T47D (cell line): Measurements from ENCODE around the gene DHRSX.
"Not testable (repeated sequence)": the region's sequence is repeated elsewhere in the genome, so short reads cannot be mapped to it uniquely, and the experiment has no call there.

ENCODE experiments used
- DNase-seq, 2 experiments: peaks; one replicate each; pipeline versions ENCODE4 v3.0.0 to v3.0.0-alpha.2; 2011 to 2012; ENCODE audit warnings: low read depth in 1 of 2, low spot score in 1 of 2
- JUND ChIP-seq: IDR thresholded peaks from 2 replicates; pipeline ENCODE4 v1.6.1; 2012; ENCODE audit warnings: low read depth
- in situ Hi-C: cut with HindIII; loops from 2 replicates; pipeline ENCODE4 v1.10.0; 2016; ENCODE audit warnings: low sequenced_read_pairs, low pct_unique_long_range_greater_than_20kb

The DHRSX gene

DNA sequence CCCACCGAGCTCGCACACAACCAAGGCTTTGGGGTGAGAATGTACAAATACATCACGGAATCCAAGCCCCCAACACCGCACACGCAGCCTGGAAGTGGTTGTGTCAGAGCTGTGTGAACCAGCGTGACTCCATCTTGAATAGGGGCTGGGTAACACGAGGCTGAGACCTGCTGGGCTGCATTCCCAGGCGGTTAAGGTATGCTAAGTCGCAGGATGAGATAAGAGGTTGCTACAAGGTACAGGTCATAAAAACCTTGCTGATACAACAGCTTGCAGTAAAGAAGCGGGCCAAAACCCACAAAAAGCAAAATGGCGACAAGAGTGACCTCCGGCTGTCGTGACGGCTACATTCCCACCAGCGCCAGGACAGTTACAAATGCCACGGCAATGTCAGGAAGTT lies 258.4 kb downstream of the DHRSX start:
- no peak for DNase-seq
- no peak for TF ChIP-seq JUND
- in situ Hi-C loops, result no loop called here

DNA sequence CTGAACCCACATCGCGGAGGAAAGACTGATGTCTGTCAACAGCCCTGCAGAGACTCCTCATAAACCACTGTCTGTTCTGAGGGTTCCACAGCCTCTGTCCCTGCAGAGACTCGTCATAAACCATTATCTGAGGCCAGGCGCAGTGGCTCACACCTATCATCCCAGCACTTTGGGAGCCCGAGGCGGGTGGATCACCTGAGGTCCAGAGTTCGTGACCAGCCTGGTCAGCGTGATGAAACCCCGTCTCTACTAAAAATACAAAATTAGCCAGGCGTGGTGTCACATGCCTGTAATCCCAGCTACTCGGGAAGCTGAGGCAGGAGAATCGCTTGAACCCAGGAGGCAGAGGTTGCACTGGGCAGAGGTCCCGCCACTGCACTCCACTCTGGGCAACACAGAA lies 259.3 kb downstream of the DHRSX start:
- DNase-seq, in situ Hi-C loops: not testable (repeated sequence)

DNA sequence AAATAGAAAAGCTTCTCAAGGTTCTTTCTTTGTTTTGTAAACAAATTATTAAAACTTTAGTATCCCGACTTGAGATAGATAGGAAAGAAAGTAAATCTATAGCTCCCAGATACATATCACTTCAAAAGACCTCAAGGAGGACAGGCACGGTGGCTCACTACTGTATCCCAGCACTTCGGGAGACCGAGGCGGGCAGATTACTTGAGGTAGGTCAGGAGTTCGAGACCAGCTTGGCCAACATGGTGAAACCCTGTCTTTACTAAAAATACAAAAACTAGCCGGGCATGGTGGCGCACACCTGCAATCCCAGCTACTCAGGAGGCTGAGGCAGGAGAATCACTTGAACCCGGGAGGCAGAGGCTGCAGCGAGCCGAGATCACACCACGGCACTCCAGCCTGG lies 260.0 kb downstream of the DHRSX start:
- in situ Hi-C loops, DNase-seq: not testable (repeated sequence)

DNA sequence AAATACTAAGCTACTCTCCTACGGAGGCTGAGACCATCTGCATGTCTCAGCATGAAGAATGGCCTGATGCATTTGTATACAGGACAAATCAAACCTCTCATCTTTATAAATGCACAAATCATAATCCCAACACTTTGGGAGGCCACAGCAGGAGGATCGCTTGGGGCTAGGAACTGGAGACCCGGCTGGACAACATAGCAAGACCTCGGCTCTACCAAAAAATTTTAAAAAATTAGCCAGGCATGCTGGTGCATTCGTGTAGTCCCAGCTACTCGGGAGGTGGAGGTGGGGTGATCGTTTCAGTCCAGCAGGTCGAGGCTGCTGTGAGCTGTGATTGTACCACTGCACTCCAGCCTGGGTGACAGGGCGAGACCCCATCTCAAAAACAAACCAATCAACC lies 262.8 kb downstream of the DHRSX start:
- in situ Hi-C loops, result no loop called here
- no peak for TF ChIP-seq JUND
- DNase-seq, result no peak

DNA sequence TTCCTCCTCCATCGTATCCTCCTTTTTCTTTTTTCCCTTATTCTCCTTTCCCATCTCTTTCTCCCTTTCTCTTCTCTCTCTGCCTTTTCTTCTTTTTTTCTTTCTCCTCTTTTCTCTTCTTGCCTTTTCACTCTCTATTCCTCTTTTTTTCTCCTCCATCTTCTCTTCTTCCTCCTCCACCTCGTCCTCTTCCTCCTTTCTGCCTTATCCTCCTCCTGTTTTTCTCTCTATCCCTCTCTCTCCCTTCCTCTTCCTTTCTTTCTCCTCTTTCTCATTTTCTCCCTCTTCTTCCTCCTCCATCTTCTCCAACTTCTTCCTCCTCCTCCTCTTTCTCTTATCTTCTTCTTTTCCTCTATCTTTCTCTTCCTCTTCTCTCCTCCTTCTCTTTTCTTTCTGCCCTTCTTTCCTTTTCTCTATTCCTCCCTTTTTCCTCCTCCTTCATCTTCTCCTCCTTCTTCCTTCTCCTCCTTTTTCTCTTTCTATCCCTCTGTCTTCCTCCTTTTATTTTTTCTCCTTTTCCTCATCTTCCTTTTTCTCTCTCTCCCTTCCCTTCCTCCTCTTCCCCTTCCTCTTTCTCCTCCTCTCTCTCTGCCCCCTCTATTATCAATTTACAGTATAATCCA lies 269.1 kb downstream of the DHRSX start:
- TF ChIP-seq JUND, result no peak
- in situ Hi-C loops, result no loop called here
- DNase-seq, result no peak

DNA sequence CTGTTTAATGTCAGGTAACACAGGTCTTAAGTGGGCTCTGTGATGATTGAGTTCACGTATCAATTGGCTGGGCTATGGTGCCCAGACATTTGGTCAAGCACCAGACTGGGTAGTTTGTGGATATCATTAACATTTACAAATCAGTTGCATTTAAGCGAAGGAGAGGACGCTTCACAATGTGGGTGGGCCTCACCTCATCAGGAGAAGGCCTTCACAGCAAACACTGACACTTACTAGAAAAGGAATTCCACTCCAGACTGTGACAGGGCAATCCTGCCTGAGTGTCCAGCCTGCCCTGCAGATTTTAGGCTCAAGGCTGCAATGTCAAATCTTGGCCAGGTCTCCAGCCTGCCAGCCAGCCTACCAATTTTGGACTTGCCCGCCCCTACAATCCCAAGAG lies 270.3 kb downstream of the DHRSX start:
- in situ Hi-C loops, result no loop called here
- no peak for DNase-seq
- TF ChIP-seq JUND, result no peak

DNA sequence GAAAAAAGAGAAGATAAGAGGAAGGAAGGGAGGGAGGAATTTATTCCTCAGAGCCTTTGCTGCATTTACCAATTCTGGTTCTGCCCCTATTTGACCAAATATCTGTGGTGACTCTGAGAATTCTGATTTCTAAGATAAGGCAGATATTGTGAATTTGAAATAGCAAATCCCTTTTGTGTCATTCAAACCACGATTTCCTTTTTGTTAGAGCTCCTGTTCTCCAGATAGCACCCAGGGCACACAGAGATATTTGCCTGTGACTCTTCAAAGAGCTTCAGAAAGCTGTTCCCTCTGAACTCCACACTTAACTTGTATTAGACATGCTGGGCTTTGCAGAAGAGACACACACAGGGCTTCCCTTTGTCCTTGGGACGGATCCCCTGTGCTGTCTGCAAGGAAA lies 272.2 kb downstream of the DHRSX start:
- DNase-seq, result no peak
- in situ Hi-C loops, result no loop called here
- no peak for TF ChIP-seq JUND

DNA sequence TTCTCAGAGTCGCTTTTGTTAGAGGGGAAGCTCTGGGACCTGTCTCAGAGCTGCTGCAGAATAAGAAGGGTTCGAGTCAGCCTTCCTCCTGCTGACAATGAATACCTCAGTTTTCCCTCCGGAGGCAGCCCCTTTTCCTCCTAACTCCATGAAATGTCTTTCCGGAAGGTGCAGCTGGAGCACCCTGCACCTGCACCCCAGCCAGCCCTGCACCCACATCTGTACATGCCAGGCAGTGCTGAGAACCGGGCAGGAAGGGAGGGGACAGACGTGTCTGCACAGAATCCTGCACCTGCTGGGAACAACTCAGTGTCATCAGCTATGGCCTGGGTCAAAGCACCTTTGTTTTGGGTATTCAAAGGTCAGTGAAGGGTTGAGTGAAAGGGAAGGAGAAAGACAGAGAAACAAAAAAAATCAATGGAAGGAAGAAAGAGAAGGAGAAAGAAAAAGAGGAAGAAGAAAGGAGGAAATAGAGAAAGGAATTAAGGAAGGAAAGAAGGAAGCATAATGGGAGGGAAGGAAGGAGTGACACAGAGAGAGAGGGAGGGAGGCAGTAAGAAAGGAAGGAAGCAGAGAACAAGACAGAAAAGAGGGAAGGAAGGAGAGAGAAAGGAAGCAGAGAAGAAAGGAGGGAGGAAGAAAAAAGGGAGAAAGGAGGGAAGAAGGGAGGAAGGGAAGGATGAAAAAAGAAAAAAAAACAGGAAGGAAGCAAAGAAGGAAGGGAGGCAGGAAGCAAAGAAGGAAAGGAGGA lies 273.7 kb downstream of the DHRSX start:
- DNase-seq, result no peak
- no peak for TF ChIP-seq JUND
- in situ Hi-C loops, result no loop called here

DNA sequence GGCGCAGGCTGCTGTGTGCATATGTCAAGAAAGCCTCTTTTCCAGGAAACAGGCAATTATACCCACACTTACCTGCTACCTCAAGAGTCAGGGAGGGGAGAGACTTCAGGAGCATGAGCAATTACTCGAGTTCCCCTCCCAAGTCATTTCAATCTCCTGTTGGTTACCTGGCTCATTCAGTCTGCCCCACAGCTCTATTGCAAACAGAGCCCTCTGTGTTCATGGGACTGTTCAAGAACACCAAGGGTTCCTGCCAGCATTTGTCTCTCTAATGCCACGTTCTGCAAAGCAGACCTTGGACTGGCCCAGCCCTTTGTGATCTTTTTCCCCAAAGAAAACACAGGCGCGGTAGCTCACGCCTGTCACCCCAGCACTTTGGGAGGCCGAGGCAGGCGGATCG lies 274.6 kb downstream of the DHRSX start:
- no peak for TF ChIP-seq JUND
- in situ Hi-C loops, result no loop called here
- DNase-seq, result no peak

DNA sequence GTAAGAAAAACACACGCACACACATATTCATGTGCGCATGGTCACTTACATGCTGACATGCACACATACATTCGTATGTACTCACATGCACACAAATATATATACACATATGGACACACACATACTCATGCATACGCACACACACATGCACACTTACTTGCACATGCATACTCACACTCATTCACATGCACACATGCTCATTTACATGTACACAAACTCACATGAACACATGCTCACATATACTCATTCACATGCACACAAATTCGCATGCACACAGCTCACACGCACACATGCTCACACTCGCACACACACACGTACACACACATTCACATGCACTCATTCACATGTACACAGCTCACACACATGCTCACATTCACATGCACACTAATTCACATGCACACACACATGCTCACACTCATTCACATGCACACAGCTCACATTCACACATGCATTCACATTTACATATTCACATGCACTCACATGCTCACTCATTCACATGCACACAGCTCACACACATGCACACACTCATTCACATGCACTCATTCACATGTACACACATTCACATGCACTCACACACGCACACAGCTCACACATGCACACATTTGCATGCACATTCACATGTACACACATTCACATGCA lies 276.1 kb downstream of the DHRSX start:
- no peak for TF ChIP-seq JUND
- in situ Hi-C loops, result no loop called here
- DNase-seq, result no peak

DNA sequence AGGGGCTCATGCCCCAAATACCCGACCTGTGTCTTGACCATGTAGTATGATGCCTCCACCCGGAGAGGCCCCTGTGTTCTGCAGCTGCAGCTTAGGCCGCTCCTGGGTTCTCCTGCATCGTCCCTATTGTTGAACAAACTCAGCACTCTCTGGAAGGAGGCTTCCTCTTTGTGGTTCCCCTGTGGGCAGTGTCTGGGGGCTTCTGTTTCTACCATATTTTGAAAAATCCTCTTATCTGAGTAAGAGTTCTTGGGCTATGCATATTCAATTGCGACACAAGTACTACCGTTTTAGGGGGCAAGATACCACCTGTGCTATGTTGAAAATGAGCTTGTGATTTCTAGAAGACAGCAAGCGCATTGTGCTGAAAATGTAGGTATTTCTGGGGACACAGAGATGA lies 276.6 kb downstream of the DHRSX start:
- no peak for DNase-seq
- no peak for TF ChIP-seq JUND
- in situ Hi-C loops, result no loop called here

DNA sequence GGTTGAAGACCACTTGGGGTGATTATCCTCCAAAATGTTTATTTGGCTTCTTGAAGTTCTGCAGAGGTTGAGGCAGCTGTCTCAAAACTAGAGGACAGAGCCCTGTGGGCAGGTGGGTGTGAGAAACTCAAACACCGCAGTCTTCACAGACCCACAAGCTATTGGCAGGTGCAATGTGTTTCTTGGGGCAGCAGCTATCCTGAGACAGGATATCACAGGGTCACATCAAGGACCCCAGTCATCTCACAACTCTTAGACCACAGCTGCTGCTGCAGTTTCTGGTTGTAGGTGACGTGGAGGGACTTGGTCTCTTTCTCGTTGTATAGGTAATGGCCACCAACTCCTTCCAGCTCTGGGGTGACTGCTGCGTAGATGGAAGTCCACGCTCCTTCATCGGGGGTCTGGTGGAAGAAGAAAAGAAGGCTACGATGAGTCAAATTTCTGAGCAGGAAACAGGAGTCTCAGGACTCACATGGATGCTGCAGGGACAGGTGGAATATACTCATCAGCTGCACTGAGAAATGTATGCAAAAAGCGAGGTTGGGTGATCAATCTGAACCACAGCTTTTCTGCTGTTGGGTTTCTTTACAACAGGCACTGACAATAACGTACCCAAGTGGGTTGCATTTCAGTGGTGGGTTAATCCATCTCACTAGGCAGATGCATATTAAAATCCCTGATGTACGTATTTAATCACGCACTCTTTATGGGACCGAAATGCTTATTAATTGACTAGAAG lies 279.8 kb downstream of the DHRSX start:
- TF ChIP-seq JUND, result no peak
- no peak for DNase-seq
- in situ Hi-C loops, result no loop called here

DNA sequence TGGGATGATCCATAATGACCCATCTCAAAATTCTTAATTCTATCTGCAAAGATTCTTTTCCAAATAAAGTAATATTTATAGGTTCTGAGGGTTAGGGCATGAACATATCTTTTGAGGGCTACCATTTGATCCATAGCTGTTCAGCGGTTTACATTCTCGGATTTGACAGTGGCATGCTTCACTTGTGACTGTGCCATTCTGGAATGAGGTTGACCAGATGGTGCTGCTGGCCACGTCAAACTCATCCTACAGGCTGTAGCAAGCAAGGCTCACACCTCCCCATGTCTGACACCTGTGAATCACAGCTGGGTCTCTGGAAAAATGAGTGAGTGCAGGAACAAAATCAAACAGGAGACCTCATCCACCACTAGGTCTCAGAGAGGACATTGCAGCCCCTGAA lies 280.5 kb downstream of the DHRSX start:
- in situ Hi-C loops, result no loop called here
- no peak for DNase-seq
- TF ChIP-seq JUND, result no peak

DNA sequence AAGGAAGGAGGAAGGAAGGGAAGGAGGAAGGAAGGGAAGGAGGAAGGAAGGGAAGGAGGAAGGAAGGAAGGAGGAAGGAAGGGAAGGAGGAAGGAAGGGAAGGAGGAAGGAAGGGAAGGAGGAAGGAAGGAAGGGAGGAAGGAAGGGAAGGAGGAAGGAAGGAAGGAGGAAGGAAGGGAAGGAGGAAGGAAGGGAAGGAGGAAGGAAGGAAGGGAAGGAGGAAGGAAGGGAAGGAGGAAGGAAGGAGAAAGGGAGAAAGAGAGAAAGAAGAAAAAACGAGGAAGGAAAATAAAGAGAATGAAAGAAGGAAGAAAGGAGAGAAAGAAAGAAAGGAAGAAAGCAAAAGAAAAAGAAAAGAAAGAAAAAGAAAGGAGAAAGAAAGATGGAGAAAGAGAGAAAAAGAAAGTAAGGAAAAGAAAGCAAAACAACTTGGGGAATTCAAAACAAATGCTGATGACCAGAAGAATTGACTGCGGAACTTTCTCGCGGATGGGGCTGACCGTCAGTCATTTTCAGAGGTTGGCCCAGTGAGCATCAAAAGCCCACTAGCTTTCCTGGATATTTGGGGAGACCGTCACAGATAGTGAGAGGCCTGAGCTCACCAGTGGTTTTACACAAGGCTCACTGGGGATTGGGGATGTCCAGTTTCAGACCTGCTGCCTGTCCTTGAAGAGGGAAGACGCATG lies 286.5 kb downstream of the DHRSX start:
- in situ Hi-C loops, DNase-seq: not testable (repeated sequence)

DNA sequence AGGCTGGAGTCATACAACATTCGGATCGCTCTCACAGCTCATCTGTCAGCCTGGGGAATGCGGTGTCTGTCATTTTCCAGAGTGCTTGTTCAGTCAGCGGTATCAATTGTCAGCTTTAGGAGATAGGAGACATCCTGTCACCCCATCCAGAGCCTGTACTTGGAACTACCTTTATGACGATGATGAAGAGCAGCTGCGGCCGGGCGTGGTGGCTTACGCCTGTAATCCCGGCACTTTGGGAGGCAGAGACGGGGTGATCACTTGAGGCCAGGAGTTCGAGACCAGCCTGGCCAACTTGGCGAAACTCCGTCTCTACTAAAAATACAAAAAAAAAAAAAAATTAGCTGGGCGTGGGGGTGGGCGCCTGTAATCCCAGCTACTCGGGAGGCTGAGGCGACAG lies 289.1 kb downstream of the DHRSX start:
- in situ Hi-C loops, result not testable (repeated sequence)

More for the DNA sequence above, 289.1 kb downstream of the DHRSX start:
- not testable (repeated sequence) for DNase-seq
